Keratinocyte (primary cell): ENCODE data around the gene FSD2.

Experiments used
- EZH2 ChIP-seq: IDR thresholded peaks from one replicate; pipeline ENCODE4 v1.6.1; 2012; ENCODE audit warnings: inconsistent platforms, mild to moderate bottlenecking, low read length, moderate library complexity
- TF ChIP-seq, protein P1 (sequence below), 3 experiments: IDR thresholded peaks in 1 of 3; conservative IDR thresholded peaks in 1 of 3; optimal IDR thresholded peaks in 1 of 3; 2 replicates in 2 of 3; 3 replicates in 1 of 3; pipeline versions ENCODE3 to v1.5.1; 2011; ENCODE audit warnings: low read length in 3 of 3, mild to moderate bottlenecking in 3 of 3, moderate library complexity in 2 of 3, control low read depth in 1 of 3, inconsistent platforms in 1 of 3; ENCODE audit not compliant: insufficient read depth in 2 of 3; ENCODE audit errors: extremely low read depth in 1 of 3

DNA sequence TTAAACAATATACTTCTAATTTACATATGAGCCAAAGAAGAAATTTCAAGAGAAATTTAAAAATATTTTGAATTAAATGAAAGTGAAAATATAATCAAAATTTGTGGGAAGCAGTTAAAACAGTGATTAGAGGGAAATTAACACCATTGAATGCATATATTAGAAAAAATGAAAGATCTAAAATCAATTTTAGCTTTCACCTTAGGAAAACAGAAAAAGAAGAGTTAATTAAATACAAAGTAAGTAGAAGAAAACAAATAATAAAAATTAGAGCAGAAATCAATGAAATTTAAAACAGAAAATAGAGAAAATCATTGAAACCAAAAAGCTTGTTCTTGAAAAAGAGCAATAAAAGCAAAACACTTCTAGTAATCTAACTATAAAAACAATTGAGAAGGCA lies 57.6 kb downstream of the FSD2 start:
- TF ChIP-seq, protein P1, sequence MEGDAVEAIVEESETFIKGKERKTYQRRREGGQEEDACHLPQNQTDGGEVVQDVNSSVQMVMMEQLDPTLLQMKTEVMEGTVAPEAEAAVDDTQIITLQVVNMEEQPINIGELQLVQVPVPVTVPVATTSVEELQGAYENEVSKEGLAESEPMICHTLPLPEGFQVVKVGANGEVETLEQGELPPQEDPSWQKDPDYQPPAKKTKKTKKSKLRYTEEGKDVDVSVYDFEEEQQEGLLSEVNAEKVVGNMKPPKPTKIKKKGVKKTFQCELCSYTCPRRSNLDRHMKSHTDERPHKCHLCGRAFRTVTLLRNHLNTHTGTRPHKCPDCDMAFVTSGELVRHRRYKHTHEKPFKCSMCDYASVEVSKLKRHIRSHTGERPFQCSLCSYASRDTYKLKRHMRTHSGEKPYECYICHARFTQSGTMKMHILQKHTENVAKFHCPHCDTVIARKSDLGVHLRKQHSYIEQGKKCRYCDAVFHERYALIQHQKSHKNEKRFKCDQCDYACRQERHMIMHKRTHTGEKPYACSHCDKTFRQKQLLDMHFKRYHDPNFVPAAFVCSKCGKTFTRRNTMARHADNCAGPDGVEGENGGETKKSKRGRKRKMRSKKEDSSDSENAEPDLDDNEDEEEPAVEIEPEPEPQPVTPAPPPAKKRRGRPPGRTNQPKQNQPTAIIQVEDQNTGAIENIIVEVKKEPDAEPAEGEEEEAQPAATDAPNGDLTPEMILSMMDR (optimal IDR thresholded peaks at IDR 0.05 in 1 of 3, IDR thresholded peaks at IDR 0.05 in 1 of 3, conservative IDR thresholded peaks at IDR 0.05 in 1 of 3; ENCODE audit: extremely low read depth in 1 of 3, insufficient read depth in 2 of 3, low read length in 3 of 3) = no peak
- TF ChIP-seq EZH2 = no peak
